ENCODE results near the gene SH3GLB1. TPM values are rescaled to one million over a fixed set of nuclear protein-coding genes. Genes with fewer than 3 reads are reported as not detected.

Gene SH3GLB1
- total RNA-seq, 1 donor from 2014 or later, result 63.8 TPM

GRCh38 chr1:86758570-86758969, 54.2 kb downstream of the SH3GLB1 start:
- H3K27ac Mint-ChIP-seq, result no peak overlapping the region
- ATAC-seq (ENCODE audit: low read depth) (no peak), DNase-seq (no peak)
- no peak overlapping the region for H3K4me3 Mint-ChIP-seq
- TF ChIP-seq CTCF (IDR thresholded peaks at IDR 0.05), result no peak
- CTCF ChIA-PET, result no interaction called here
- H3K9me3 Mint-ChIP-seq, result peaks cover 6% of the 10 kb centered on the region
- peaks cover 13% of the 10 kb centered on the region for H3K4me1 Mint-ChIP-seq
- no peaks in the 10 kb centered on the region for H3K36me3 Mint-ChIP-seq (ENCODE audit: low read depth)
- intact Hi-C loops (cut with micrococcal nuclease), result no loop called here
- POLR2A ChIA-PET, result no interaction called here
- H3K27me3 Mint-ChIP-seq, result peaks cover 10% of the 10 kb centered on the region

- ChIA-PET POLR2A (no interaction called here), CTCF (no interaction called here)
- Mint-ChIP-seq H3K9me3 (peaks cover 6% of the 10 kb centered on the region), H3K4me3 (no peak overlapping the region), H3K27me3 (peaks cover 10% of the 10 kb centered on the region), H3K27ac (no peak overlapping the region), H3K36me3 (ENCODE audit: low read depth) (no peaks in the 10 kb centered on the region), H3K4me1 (peaks cover 8% of the 10 kb centered on the region)
- TF ChIP-seq CTCF (IDR thresholded peaks at IDR 0.05), result no peak
- ATAC-seq (ENCODE audit: low read depth) (no peak), DNase-seq (no peak)
- intact Hi-C loops (cut with micrococcal nuclease), result no loop called here
Observed at GRCh38 chr1:86760199-86760598, 55.8 kb downstream of the SH3GLB1 start.

GRCh38 chr1:86762336-86762735, 58.0 kb downstream of the SH3GLB1 start:
- ATAC-seq (ENCODE audit: low read depth) (no peak), DNase-seq (no peak)
- Mint-ChIP-seq H3K36me3 (ENCODE audit: low read depth) (no peaks in the 10 kb centered on the region), H3K27ac (no peak overlapping the region), H3K4me1 (no peaks in the 10 kb centered on the region), H3K27me3 (peaks cover 12% of the 10 kb centered on the region), H3K9me3 (peaks cover 7% of the 10 kb centered on the region), H3K4me3 (no peak overlapping the region)
- intact Hi-C loops (cut with micrococcal nuclease), result no loop called here
- CTCF ChIA-PET, result no interaction called here
- TF ChIP-seq CTCF (IDR thresholded peaks at IDR 0.05), result no peak
- POLR2A ChIA-PET, result interaction anchor here (0.7 kb wide), 1 partner anchor 9 kb away, joined by 3 read pairs; no protein-coding TSS in a partner anchor

GRCh38 chr1:86764523-86764922, 60.1 kb downstream of the SH3GLB1 start:
- H3K27me3 Mint-ChIP-seq, result peaks cover 12% of the 10 kb centered on the region
- ATAC-seq (ENCODE audit: low read depth), result no peak
- no peak overlapping the region for H3K4me3 Mint-ChIP-seq
- POLR2A ChIA-PET, result no interaction called here
- intact Hi-C loops (cut with micrococcal nuclease), result no loop called here
- no peak for TF ChIP-seq CTCF (IDR thresholded peaks at IDR 0.05)
- H3K4me1 Mint-ChIP-seq, result no peaks in the 10 kb centered on the region
- no peak for DNase-seq
- CTCF ChIA-PET, result no interaction called here
- no peak overlapping the region for H3K27ac Mint-ChIP-seq
- H3K36me3 Mint-ChIP-seq (ENCODE audit: low read depth), result no peaks in the 10 kb centered on the region
- H3K9me3 Mint-ChIP-seq, result peaks cover 10% of the 10 kb centered on the region

GRCh38 chr1:86765073-86765472, 60.7 kb downstream of the SH3GLB1 start:
- no peak overlapping the region for H3K27ac Mint-ChIP-seq
- no peak for TF ChIP-seq CTCF (IDR thresholded peaks at IDR 0.05)
- no peaks in the 10 kb centered on the region for H3K36me3 Mint-ChIP-seq (ENCODE audit: low read depth)
- intact Hi-C loops (cut with micrococcal nuclease), result no loop called here
- H3K4me3 Mint-ChIP-seq, result no peak overlapping the region
- peaks cover 8% of the 10 kb centered on the region for H3K9me3 Mint-ChIP-seq
- no peak for ATAC-seq (ENCODE audit: low read depth)
- no peaks in the 10 kb centered on the region for H3K4me1 Mint-ChIP-seq
- ChIA-PET CTCF (no interaction called here), POLR2A (no interaction called here)
- H3K27me3 Mint-ChIP-seq, result peaks cover 12% of the 10 kb centered on the region
- no peak for DNase-seq

Data from activated B cell treated with CpG ODN at 0.5 μM for 24 hours (primary cell).